Calu3 (cell line): ENCODE results near the gene FPGS. TPM values are rescaled to one million over a fixed set of nuclear protein-coding genes. Genes with fewer than 3 reads are reported as not detected.

Source experiments
- BruUV-seq: library from RNA; stranded (reverse); fragments of 400-500 nt; replicated peaks from 2 replicates; lab custom pipeline; 2021; lab: Mats Ljungman, UMichigan
- CTCF ChIA-PET: fragments of 300-600 bp; sonication (Branson Sonifier 250); formaldehyde crosslinking; loops from one replicate; lab custom pipeline; 2022; ENCODE audit warnings: antibody characterized with exemption; lab: Charles Lee
- DNase-seq: peaks from one replicate; pipeline ENCODE4 v3.0.0; 2022
- H3K27ac Mint-ChIP-seq: one replicate; pipeline ENCODE4 v1.8.0; 2022; ENCODE audit warnings: mixed read lengths; ENCODE audit not compliant: unreplicated experiment
- H3K27me3 Mint-ChIP-seq: one replicate; pipeline ENCODE4 v1.8.0; 2022; ENCODE audit warnings: mixed read lengths; ENCODE audit not compliant: unreplicated experiment
- H3K36me3 Mint-ChIP-seq: one replicate; pipeline ENCODE4 v1.8.0; 2022; ENCODE audit warnings: mild to moderate bottlenecking, moderate library complexity, mixed read lengths; ENCODE audit not compliant: insufficient read depth, unreplicated experiment
- H3K4me1 Mint-ChIP-seq: one replicate; pipeline ENCODE4 v1.8.0; 2022; ENCODE audit warnings: mild to moderate bottlenecking, low read depth, mixed read lengths; ENCODE audit not compliant: unreplicated experiment
- H3K4me3 Mint-ChIP-seq: one replicate; pipeline ENCODE4 v1.8.0; 2022; ENCODE audit warnings: mild to moderate bottlenecking, low read depth, moderate library complexity, mixed read lengths; ENCODE audit not compliant: unreplicated experiment
- H3K9me3 Mint-ChIP-seq: one replicate; pipeline ENCODE4 v1.8.0; 2022; ENCODE audit warnings: low read depth, mixed read lengths; ENCODE audit not compliant: unreplicated experiment
- intact Hi-C: fragments of 100-400 bp; cut with micrococcal nuclease; formaldehyde crosslinking; loops from one replicate; pipeline ENCODE4 v1.10.0; 2022; ENCODE audit not compliant: unreplicated experiment
- total RNA-seq: library from RNA; stranded (reverse); gene quantifications from 2 replicates; pipeline ENCODE4 v1.2.3, GENCODE V29; 2022
- TF ChIP-seq, protein P1 (sequence below): fragments of 200-600 bp; IDR thresholded peaks from one replicate; pipeline ENCODE4 v1.8.0; 2022; ENCODE audit warnings: antibody characterized with exemption; ENCODE audit not compliant: unreplicated experiment

FPGS gene
- total RNA-seq, 1 experiment from 2014 or later: 75.2 TPM

- CTCF ChIA-PET: interaction anchor here (1.4 kb wide), 1 partner anchor 8 kb away, joined by 8 read pairs; no protein-coding TSS in a partner anchor
- BruUV-seq: no TSS peak
- Mint-ChIP-seq H3K36me3 (peaks cover 33% of the 10 kb centered on the region), H3K4me3 (no peak overlapping the region), H3K4me1 (no peaks in the 10 kb centered on the region), H3K27ac (no peak overlapping the region), H3K9me3 (no peaks in the 10 kb centered on the region), H3K27me3 (no peaks in the 10 kb centered on the region)
- intact Hi-C loops: no loop called here
- TF ChIP-seq, protein P1, sequence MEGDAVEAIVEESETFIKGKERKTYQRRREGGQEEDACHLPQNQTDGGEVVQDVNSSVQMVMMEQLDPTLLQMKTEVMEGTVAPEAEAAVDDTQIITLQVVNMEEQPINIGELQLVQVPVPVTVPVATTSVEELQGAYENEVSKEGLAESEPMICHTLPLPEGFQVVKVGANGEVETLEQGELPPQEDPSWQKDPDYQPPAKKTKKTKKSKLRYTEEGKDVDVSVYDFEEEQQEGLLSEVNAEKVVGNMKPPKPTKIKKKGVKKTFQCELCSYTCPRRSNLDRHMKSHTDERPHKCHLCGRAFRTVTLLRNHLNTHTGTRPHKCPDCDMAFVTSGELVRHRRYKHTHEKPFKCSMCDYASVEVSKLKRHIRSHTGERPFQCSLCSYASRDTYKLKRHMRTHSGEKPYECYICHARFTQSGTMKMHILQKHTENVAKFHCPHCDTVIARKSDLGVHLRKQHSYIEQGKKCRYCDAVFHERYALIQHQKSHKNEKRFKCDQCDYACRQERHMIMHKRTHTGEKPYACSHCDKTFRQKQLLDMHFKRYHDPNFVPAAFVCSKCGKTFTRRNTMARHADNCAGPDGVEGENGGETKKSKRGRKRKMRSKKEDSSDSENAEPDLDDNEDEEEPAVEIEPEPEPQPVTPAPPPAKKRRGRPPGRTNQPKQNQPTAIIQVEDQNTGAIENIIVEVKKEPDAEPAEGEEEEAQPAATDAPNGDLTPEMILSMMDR: no peak
- DNase-seq: no peak
These were observed 6.4 kb downstream of the FPGS start for GRCh38 chr9:127809002-127809539.

GRCh38 chr9:127809540-127810377 lies 7.1 kb downstream of the FPGS start:
- CTCF ChIA-PET: interaction anchor here (1.4 kb wide), 1 partner anchor 9 kb away, joined by 8 read pairs; no protein-coding TSS in a partner anchor
- TF ChIP-seq, protein P1: no peak
- Mint-ChIP-seq H3K27me3 (no peaks in the 10 kb centered on the region), H3K36me3 (peaks cover 34% of the 10 kb centered on the region), H3K9me3 (no peaks in the 10 kb centered on the region), H3K27ac (no peak overlapping the region), H3K4me3 (no peak overlapping the region), H3K4me1 (no peaks in the 10 kb centered on the region)
- intact Hi-C loops: no loop called here
- no peak for DNase-seq
- no TSS peak for BruUV-seq

DNA sequence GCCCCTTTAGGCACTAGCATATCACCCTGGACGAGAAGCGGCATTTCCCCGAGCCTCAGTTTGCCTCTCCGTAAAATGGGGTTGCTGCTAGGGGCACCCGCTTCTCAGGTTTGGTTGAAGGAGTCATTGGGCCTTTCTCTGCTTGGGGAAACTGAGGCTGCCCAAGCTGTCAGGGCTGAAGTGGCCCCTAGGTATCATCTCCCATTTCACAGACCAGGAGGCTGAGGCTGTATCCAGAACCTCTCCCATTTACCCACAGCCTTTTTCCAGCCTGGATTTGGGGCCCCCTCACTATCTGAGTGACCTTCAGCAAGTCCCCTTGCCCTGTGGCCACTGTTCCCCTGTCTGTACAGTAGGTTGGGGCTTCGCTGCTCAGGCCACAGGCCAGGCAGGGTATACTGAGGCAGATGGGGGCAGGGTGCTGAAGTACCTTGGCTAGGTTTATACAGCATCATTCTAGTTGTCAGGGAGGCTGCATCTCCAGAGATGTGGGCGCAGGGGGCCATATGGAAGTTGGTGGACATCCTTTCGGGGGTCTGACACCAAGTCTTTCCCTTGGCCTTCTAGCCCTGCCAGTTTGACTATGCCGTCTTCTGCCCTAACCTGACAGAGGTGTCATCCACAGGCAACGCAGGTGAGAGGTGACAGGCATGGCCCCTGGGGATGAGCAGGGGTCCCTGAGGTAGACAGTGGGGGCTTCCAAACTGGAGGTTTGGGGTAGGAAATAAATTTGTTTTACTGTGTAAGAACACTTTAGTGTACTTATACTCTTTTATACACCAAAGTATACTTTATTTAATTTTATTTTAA lies 7.9 kb downstream of the FPGS start:
- DNase-seq: no peak
- no peaks in the 10 kb centered on the region for H3K9me3 Mint-ChIP-seq
- no peak overlapping the region for H3K27ac Mint-ChIP-seq
- H3K4me3 Mint-ChIP-seq: no peak overlapping the region
- BruUV-seq: no TSS peak
- TF ChIP-seq, protein P1: no peak
- CTCF ChIA-PET: interaction anchor here (0.6 kb wide), 1 partner anchor 265 kb away, joined by 3 read pairs; no protein-coding TSS in a partner anchor
- intact Hi-C loops: no loop called here
- H3K4me1 Mint-ChIP-seq: no peaks in the 10 kb centered on the region
- peaks cover 33% of the 10 kb centered on the region for H3K36me3 Mint-ChIP-seq
- no peaks in the 10 kb centered on the region for H3K27me3 Mint-ChIP-seq

GRCh38 chr9:127812011-127812410 lies 9.3 kb downstream of the FPGS start:
- H3K36me3 Mint-ChIP-seq: peaks cover 30% of the 10 kb centered on the region
- H3K9me3 Mint-ChIP-seq: no peaks in the 10 kb centered on the region
- no peak overlapping the region for H3K27ac Mint-ChIP-seq
- no peaks in the 10 kb centered on the region for H3K27me3 Mint-ChIP-seq
- no TSS peak for BruUV-seq
- intact Hi-C loops: no loop called here
- TF ChIP-seq, protein P1: no peak
- CTCF ChIA-PET: no interaction called here
- no peak overlapping the region for H3K4me3 Mint-ChIP-seq
- no peak for DNase-seq
- no peaks in the 10 kb centered on the region for H3K4me1 Mint-ChIP-seq
